WI38 (cell line): ENCODE results near the gene PLK2.

Experiments
- H3K4me3 ChIP-seq: 2 replicates; pipeline ENCODE4 v1.5.1; 2011; ENCODE audit warnings: low read depth, mild to moderate bottlenecking, control low read depth, low read length
- CTCF ChIP-seq: IDR thresholded peaks from 2 replicates; pipeline ENCODE4 v1.5.1; 2012; ENCODE audit warnings: low read depth, mild to moderate bottlenecking, control low read depth, low read length

The PLK2 gene

GRCh38 chr5:58491216-58491892 lies 31.5 kb upstream of the PLK2 start, which contains the start of gene GAPT:
TSS of gene GAPT (plus strand) at chr5:58491435. CDS start at chr5:58494537, 3,102 bp downstream.
- no peak for TF ChIP-seq CTCF
- H3K4me3 ChIP-seq: no peak within 1 kb of the TSS

GRCh38 chr5:58490402-58491050 lies 30.6 kb upstream of the PLK2 start:
- H3K4me3 ChIP-seq: no peak overlapping the region
- TF ChIP-seq CTCF: no peak

GRCh38 chr5:58486290-58486689 lies 26.4 kb upstream of the PLK2 start:
- TF ChIP-seq CTCF: no peak

GRCh38 chr5:58484505-58484904 lies 24.6 kb upstream of the PLK2 start:
- H3K4me3 ChIP-seq: no peak overlapping the region
- TF ChIP-seq CTCF: no peak

More at GRCh38 chr5:58486290-58486689, 26.4 kb upstream of the PLK2 start:
- no peak overlapping the region for H3K4me3 ChIP-seq

GRCh38 chr5:58482536-58482935 lies 22.6 kb upstream of the PLK2 start:
- H3K4me3 ChIP-seq: no peak overlapping the region
- TF ChIP-seq CTCF: no peak

GRCh38 chr5:58481828-58482227 lies 21.9 kb upstream of the PLK2 start:
- no peak overlapping the region for H3K4me3 ChIP-seq
- TF ChIP-seq CTCF: no peak

- no peak for TF ChIP-seq CTCF
- H3K4me3 ChIP-seq: no peak overlapping the region
Measured at GRCh38 chr5:58481066-58481676, 21.3 kb upstream of the PLK2 start.
